ENCODE results near the gene DDB1. TPM values are rescaled to one million over a fixed set of nuclear protein-coding genes. Genes with fewer than 3 reads are reported as not detected.

The DDB1 gene
- total and polyA plus RNA-seq, 2 of the 13 experiments (the other 11 are each of a cell fraction or from before 2014, with no cell fraction given), result 217 to 266 TPM

DNA sequence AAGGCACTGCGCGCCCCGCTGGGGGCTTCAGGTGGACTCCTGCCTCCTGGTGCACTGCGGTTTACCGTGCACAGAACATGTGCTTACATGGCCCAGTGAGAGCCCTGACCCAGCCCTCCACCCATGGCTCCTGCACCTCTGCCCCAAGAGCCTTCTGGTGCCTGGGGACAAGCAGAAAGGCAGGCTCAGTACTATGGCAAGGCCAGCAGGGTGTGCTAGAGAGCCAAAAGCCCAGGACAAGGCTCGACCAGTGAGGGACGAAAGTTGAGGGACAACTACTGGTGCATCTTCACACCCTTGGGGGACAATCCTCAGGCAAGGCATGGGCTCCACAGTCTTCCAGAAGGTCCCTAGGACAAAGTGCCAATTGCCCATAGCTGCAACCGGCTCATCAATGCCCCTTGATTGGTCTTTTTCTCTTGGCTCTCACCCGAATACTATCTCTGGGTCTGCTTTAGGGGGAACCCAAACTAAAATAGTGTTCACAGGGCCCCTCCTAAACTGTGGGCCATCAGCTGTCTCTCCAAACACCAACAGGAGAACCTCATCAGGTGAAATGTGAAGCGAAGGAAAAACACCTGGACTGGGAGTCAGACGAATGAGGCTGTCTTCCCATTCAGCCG is 78.4 kb downstream of the DDB1 start (continued):
- TF ChIP-seq CEBPZ (IDR thresholded peaks at IDR 0.05; ENCODE audit: low read length) (no peak), ZNF10 (CRISPR knock-in tag; IDR thresholded peaks at IDR 0.05; ENCODE audit: borderline replicate concordance, low read depth) (no peak), ISL2 (CRISPR knock-in tag; IDR thresholded peaks at IDR 0.05) (no peak), ESRRA (CRISPR knock-in tag; IDR thresholded peaks at IDR 0.05; ENCODE audit: low read depth) (no peak), ZFP82 (CRISPR knock-in tag; IDR thresholded peaks at IDR 0.05; ENCODE audit: borderline replicate concordance) (no peak), ZNF768 (CRISPR knock-in tag; IDR thresholded peaks at IDR 0.05) (0 out of 2 replicates have a peak, but pooled peaks have one; percentile 18), ZKSCAN1 (IDR thresholded peaks at IDR 0.05; ENCODE audit: low read length) (no peak), MYC (CRISPR knock-in tag; IDR thresholded peaks at IDR 0.05; ENCODE audit: borderline replicate concordance) (no peak), AKNA (CRISPR knock-in tag; IDR thresholded peaks at IDR 0.05; ENCODE audit: borderline replicate concordance) (no peak), ZNF34 (CRISPR knock-in tag; IDR thresholded peaks at IDR 0.05; ENCODE audit: borderline replicate concordance) (no peak), HINFP (CRISPR knock-in tag; IDR thresholded peaks at IDR 0.05; ENCODE audit: low read depth) (no peak), ZNF317 (CRISPR knock-in tag; IDR thresholded peaks at IDR 0.05) (no peak)
- TF ChIP-seq, protein P1, sequence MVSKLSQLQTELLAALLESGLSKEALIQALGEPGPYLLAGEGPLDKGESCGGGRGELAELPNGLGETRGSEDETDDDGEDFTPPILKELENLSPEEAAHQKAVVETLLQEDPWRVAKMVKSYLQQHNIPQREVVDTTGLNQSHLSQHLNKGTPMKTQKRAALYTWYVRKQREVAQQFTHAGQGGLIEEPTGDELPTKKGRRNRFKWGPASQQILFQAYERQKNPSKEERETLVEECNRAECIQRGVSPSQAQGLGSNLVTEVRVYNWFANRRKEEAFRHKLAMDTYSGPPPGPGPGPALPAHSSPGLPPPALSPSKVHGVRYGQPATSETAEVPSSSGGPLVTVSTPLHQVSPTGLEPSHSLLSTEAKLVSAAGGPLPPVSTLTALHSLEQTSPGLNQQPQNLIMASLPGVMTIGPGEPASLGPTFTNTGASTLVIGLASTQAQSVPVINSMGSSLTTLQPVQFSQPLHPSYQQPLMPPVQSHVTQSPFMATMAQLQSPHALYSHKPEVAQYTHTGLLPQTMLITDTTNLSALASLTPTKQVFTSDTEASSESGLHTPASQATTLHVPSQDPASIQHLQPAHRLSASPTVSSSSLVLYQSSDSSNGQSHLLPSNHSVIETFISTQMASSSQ (IDR thresholded peaks at IDR 0.05; ENCODE audit: low read depth), result no peak
- TF ChIP-seq, protein P1 (CRISPR knock-in tag; IDR thresholded peaks at IDR 0.05; ENCODE audit: borderline replicate concordance), result no peak
- TF ChIP-seq, protein P2, sequence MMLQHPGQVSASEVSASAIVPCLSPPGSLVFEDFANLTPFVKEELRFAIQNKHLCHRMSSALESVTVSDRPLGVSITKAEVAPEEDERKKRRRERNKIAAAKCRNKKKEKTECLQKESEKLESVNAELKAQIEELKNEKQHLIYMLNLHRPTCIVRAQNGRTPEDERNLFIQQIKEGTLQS (CRISPR knock-in tag; IDR thresholded peaks at IDR 0.05), result no peak
